B cell (primary cell): Measurements from ENCODE around the gene MCTP1. TPM values are rescaled to one million over a fixed set of nuclear protein-coding genes. Genes with fewer than 3 reads are reported as not detected.

ENCODE experiments used
- ATAC-seq: fragments of 200-7000 bp; cut with Tn5 transposase; one replicate; pipeline ENCODE4 v1.10.0; 2021; ENCODE audit warnings: low read depth, mild to moderate bottlenecking, moderate number of reproducible peaks, moderate library complexity
- CTCF ChIA-PET: fragments of 350-600 bp; sonication (Branson Sonifier 250); formaldehyde crosslinking; loops from one replicate; lab custom pipeline; 2021; ENCODE audit warnings: antibody characterized with exemption, inconsistent platforms; lab: Charles Lee
- POLR2A ChIA-PET: fragments of 350-600 bp; sonication (Branson Sonifier 250); formaldehyde crosslinking; loops from one replicate; lab custom pipeline; 2021; ENCODE audit warnings: antibody characterized with exemption; lab: Charles Lee
- DNase-seq: peaks from one replicate; pipeline ENCODE4 v3.0.0; 2013
- H2AFZ ChIP-seq: 2 replicates; pipeline ENCODE4 v1.6.1; 2012; ENCODE audit warnings: mild to moderate bottlenecking, low read depth, low read length; ENCODE audit not compliant: insufficient read depth, poor library complexity, severe bottlenecking
- H3K27ac ChIP-seq, 2 donors: 1 replicate in 1 of 2; 2 replicates in 1 of 2; pipeline ENCODE4 v1.5.1; 2012 to 2013; ENCODE audit warnings: low read length in 2 of 2, mild to moderate bottlenecking in 2 of 2, moderate library complexity in 1 of 2
- H3K27me3 ChIP-seq, 4 experiments: fragments of 200-600 bp in 1 of 4; sonication (generic) in 1 of 4; replicated peaks in 1 of 4; 1 replicate in 2 of 4; 2 replicates in 2 of 4; pipeline versions ENCODE4 v1.6.1 to v1.7.0; 2013 to 2016; ENCODE audit warnings: low read length in 3 of 4, mild to moderate bottlenecking in 2 of 4, mixed read lengths in 1 of 4, moderate library complexity in 1 of 4; ENCODE audit not compliant: insufficient read depth in 4 of 4, control insufficient read depth in 3 of 4; ENCODE audit errors: control extremely low read depth in 1 of 4
- H3K36me3 ChIP-seq, 2 experiments: replicated peaks in 1 of 2; 1 replicate in 1 of 2; 2 replicates in 1 of 2; pipeline versions ENCODE4 v1.6.1 to v1.7.1; 2013; ENCODE audit warnings: low read length in 1 of 2; ENCODE audit not compliant: insufficient read depth in 2 of 2, control insufficient read depth in 1 of 2; ENCODE audit errors: control extremely low read depth in 1 of 2, extremely low read depth in 1 of 2
- H3K4me1 ChIP-seq, 2 donors: fragments of 200-600 bp in 1 of 2; sonication (generic) in 1 of 2; 1 replicate in 1 of 2; 2 replicates in 1 of 2; pipeline versions ENCODE4 v1.5.1 to v1.6.1; 2013 to 2017; ENCODE audit warnings: low read length in 2 of 2; ENCODE audit not compliant: control insufficient read depth in 2 of 2, insufficient read depth in 2 of 2
- H3K4me2 ChIP-seq: replicated peaks from 2 replicates; pipeline ENCODE3; 2012; ENCODE audit warnings: mild to moderate bottlenecking, low read depth, low read length; ENCODE audit not compliant: poor library complexity, severe bottlenecking
- H3K4me3 ChIP-seq, 5 experiments: fragments of 200-600 bp in 1 of 5; sonication (generic) in 1 of 5; 1 replicate in 3 of 5; 2 replicates in 2 of 5; pipeline versions ENCODE4 v1.5.1 to v1.7.0; 2011 to 2016; ENCODE audit warnings: low read length in 4 of 5, mild to moderate bottlenecking in 4 of 5, low read depth in 2 of 5, control low read depth in 1 of 5, moderate library complexity in 1 of 5; ENCODE audit not compliant: insufficient read depth in 1 of 5; ENCODE audit errors: control extremely low read depth in 1 of 5, extremely low read depth in 1 of 5
- H3K79me2 ChIP-seq: fragments of 200-600 bp; sonication (generic); one replicate; pipeline ENCODE4 v1.6.0; 2016; ENCODE audit warnings: low read length; ENCODE audit not compliant: control insufficient read depth, insufficient read depth
- H3K9ac ChIP-seq: fragments of 200-600 bp; sonication (generic); 2 replicates; pipeline ENCODE4 v1.6.1; 2017; ENCODE audit warnings: mild to moderate bottlenecking, low read length, moderate library complexity
- H3K9me3 ChIP-seq, 3 donors: one replicate each; pipeline versions ENCODE4 v1.6.1 to v1.7.1; 2013; ENCODE audit warnings: low read length in 2 of 3; ENCODE audit not compliant: control insufficient read depth in 2 of 3, insufficient read depth in 1 of 3; ENCODE audit errors: control extremely low read depth in 1 of 3
- H4K20me1 ChIP-seq: 2 replicates; pipeline ENCODE4 v1.6.0; 2012; ENCODE audit warnings: mild to moderate bottlenecking, low read length; ENCODE audit not compliant: insufficient read depth, control insufficient read depth, poor library complexity, severe bottlenecking
- H3K27ac Mint-ChIP-seq: one replicate; pipeline ENCODE4 v1.8.0; 2021; ENCODE audit warnings: mixed read lengths
- H3K27me3 Mint-ChIP-seq: one replicate; pipeline ENCODE4 v1.8.0; 2021; ENCODE audit warnings: mixed read lengths
- H3K4me1 Mint-ChIP-seq: one replicate; pipeline ENCODE4 v1.8.0; 2021; ENCODE audit warnings: mixed read lengths
- H3K4me3 Mint-ChIP-seq: one replicate; pipeline ENCODE4 v1.8.0; 2021; ENCODE audit warnings: mixed read lengths
- H3K9me3 Mint-ChIP-seq: one replicate; pipeline ENCODE4 v1.8.0; 2022; ENCODE audit warnings: mixed read lengths; ENCODE audit not compliant: insufficient read depth
- EZH2 ChIP-seq: IDR thresholded peaks from 2 replicates; pipeline ENCODE4 v1.6.1; 2012; ENCODE audit warnings: borderline replicate concordance, low read depth, mild to moderate bottlenecking, moderate library complexity, low read length; ENCODE audit not compliant: insufficient read depth, poor library complexity, severe bottlenecking
- WGBS: methylation state at CpG from one replicate; pipeline ENCODE4 v1.1.5; 2013; ENCODE audit warnings: missing lambda C conversion rate; ENCODE audit not compliant: insufficient coverage; 5-methylcytosine and 5-hydroxymethylcytosine counted together
- intact Hi-C: fragments of 100-400 bp; cut with micrococcal nuclease; formaldehyde crosslinking; loops from one replicate; pipeline ENCODE4 v1.10.0; 2022
- polyA plus RNA-seq: library from polyadenylated mRNA; depleted of rRNA; stranded (reverse); fragments of >200 nt; gene quantifications from 2 replicates; pipeline ENCODE4 v1.2.3, GENCODE V29; 2012
- total RNA-seq, 2 donors: library from RNA; stranded (reverse); fragments of 120-200 nt in 1 of 2; gene quantifications; 1 replicate in 1 of 2; 2 replicates in 1 of 2; pipeline versions ENCODE4 v1.2.3 to v1.2.4, GENCODE V29; 2013 to 2022
- TF ChIP-seq, protein P1 (sequence below): fragments of 200-600 bp; IDR thresholded peaks from one replicate; pipeline ENCODE4 v1.8.0; 2022; ENCODE audit warnings: antibody characterized with exemption, mild to moderate bottlenecking

The MCTP1 gene
- total and polyA plus RNA-seq, 2 donors (not counting 1 experiment from before 2014, with no cell fraction given): 0.42 to 2.5 TPM

GRCh38 chr5:94725142-94725541 lies 559.8 kb downstream of the MCTP1 start:
- H3K4me2 ChIP-seq: no peak overlapping the region
- DNase-seq: no peak
- Mint-ChIP-seq H3K27me3 (no peaks in the 10 kb centered on the region), H3K4me1 (no peaks in the 10 kb centered on the region), H3K27ac (no peak overlapping the region), H3K4me3 (no peak overlapping the region), H3K9me3 (no peaks in the 10 kb centered on the region)
- H3K27me3 ChIP-seq: no peaks in the 10 kb centered on the region
- no peaks in the 10 kb centered on the region for H4K20me1 ChIP-seq
- intact Hi-C loops: no loop called here
- H3K27ac ChIP-seq: no peak overlapping the region
- POLR2A ChIA-PET: no interaction called here
- CTCF ChIA-PET: interaction anchor here (1.0 to 1.1 kb wide), 2 partner anchors 13 to 199 kb away, joined by 3 to 8 read pairs; no protein-coding TSS in a partner anchor
- no peak overlapping the region for H3K4me3 ChIP-seq
- no CpG with 5 or more reads among the region's 1 CpG for WGBS
- H2AFZ ChIP-seq: no peak overlapping the region
- ATAC-seq: no peak
- no peaks in the 10 kb centered on the region for H3K9me3 ChIP-seq
- H3K79me2 ChIP-seq: no peaks in the 10 kb centered on the region
- H3K36me3 ChIP-seq: no peaks in the 10 kb centered on the region
- no peak overlapping the region for H3K9ac ChIP-seq
- TF ChIP-seq, protein P1, sequence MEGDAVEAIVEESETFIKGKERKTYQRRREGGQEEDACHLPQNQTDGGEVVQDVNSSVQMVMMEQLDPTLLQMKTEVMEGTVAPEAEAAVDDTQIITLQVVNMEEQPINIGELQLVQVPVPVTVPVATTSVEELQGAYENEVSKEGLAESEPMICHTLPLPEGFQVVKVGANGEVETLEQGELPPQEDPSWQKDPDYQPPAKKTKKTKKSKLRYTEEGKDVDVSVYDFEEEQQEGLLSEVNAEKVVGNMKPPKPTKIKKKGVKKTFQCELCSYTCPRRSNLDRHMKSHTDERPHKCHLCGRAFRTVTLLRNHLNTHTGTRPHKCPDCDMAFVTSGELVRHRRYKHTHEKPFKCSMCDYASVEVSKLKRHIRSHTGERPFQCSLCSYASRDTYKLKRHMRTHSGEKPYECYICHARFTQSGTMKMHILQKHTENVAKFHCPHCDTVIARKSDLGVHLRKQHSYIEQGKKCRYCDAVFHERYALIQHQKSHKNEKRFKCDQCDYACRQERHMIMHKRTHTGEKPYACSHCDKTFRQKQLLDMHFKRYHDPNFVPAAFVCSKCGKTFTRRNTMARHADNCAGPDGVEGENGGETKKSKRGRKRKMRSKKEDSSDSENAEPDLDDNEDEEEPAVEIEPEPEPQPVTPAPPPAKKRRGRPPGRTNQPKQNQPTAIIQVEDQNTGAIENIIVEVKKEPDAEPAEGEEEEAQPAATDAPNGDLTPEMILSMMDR: no peak
- no peak for TF ChIP-seq EZH2
- no peaks in the 10 kb centered on the region for H3K4me1 ChIP-seq

DNA sequence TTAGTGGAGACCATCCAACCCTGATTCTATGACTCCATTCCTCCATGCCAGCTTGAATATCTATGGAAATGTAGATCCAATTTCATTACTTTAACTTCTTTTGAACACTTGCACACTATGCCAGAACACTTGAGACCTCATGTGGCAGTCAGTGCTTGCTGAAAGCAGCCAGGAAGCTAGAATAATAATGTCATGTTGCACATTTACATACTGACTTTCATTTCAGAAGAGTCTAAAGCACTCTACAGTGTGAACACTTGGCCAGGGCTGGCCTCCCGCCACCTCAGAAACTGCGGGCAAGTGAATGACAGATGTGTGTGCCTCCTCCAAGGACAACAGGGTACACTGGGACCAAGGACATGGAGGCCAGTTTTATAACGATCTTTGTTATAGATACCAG lies 569.1 kb downstream of the MCTP1 start:
- TF ChIP-seq, protein P1: no peak
- no peak for TF ChIP-seq EZH2
- POLR2A ChIA-PET: no interaction called here
- Histone ChIP-seq H3K4me1 (no peaks in the 10 kb centered on the region), H4K20me1 (no peaks in the 10 kb centered on the region), H3K4me3 (no peak overlapping the region), H2AFZ (no peak overlapping the region), H3K27ac (no peak overlapping the region), H3K79me2 (no peaks in the 10 kb centered on the region), H3K4me2 (no peak overlapping the region), H3K27me3 (no peaks in the 10 kb centered on the region), H3K36me3 (peaks cover 1 to 5% of the 10 kb centered on the region in 2 experiments), H3K9ac (no peak overlapping the region), H3K9me3 (no peaks in the 10 kb centered on the region)
- intact Hi-C loops: no loop called here
- no peaks in the 10 kb centered on the region for H3K4me1 Mint-ChIP-seq
- H3K27me3 Mint-ChIP-seq: peaks cover 9% of the 10 kb centered on the region
- ATAC-seq (no peak), DNase-seq (no peak)
- CTCF ChIA-PET: no interaction called here
- no peak overlapping the region for H3K4me3 Mint-ChIP-seq
- H3K27ac Mint-ChIP-seq: no peak overlapping the region
- no CpG with 5 or more reads among the region's 3 CpGs for WGBS
- peaks cover 4% of the 10 kb centered on the region for H3K9me3 Mint-ChIP-seq
